HepG2 (cell line): ENCODE measurements around the gene TBC1D4. TPM values are rescaled to one million over a fixed set of nuclear protein-coding genes. Genes with fewer than 3 reads are reported as not detected.

ENCODE experiments used
- ATAC-seq: fragments of 200-7000 bp; cut with Tn5 transposase; 3 replicates; pipeline ENCODE4 v1.9.1; 2020; ENCODE audit warnings: mild to moderate bottlenecking, moderate library complexity
- BruUV-seq: library from RNA; stranded (reverse); fragments of 400-500 nt; replicated peaks from 2 replicates; lab custom pipeline; 2021; lab: Mats Ljungman, UMichigan
- CTCF ChIA-PET: fragments of 300-600 bp; formaldehyde crosslinking; extraction: SDS; loops from one replicate; lab custom pipeline; 2021; ENCODE audit warnings: low total read pairs, inconsistent platforms, low intra/inter-chr PET ratio; lab: Yijun Ruan, JAX
- POLR2A ChIA-PET: fragments of 350-600 bp; sonication (Branson Sonifier 250); formaldehyde crosslinking; loops from one replicate; lab custom pipeline; 2020; ENCODE audit warnings: antibody characterized with exemption, inconsistent platforms; lab: Yijun Ruan, JAX
- DNase-seq: peaks from one replicate; pipeline ENCODE4 v3.0.0-alpha.2; 2015; ENCODE audit warnings: low spot score
- FAIRE-seq: peaks from 3 replicates; lab custom pipeline; 2011; peaks lifted over from hg19 to GRCh38; lab: Jason Lieb, UNC
- H2AFZ ChIP-seq: one replicate; pipeline ENCODE4 v1.6.1; 2011; ENCODE audit warnings: low read length, inconsistent platforms
- H3K27ac ChIP-seq: fragments of 300-600 bp; 3 replicates; pipeline ENCODE4 v1.8.0; 2011; ENCODE audit warnings: mixed run types, mild to moderate bottlenecking, mixed read lengths, low read length, inconsistent platforms; ENCODE audit not compliant: insufficient read depth; ENCODE audit errors: extremely low read length
- H3K27me3 ChIP-seq, 2 experiments: fragments of 200-600 bp in 1 of 2; 2 replicates in 1 of 2; 3 replicates in 1 of 2; pipeline versions ENCODE4 v1.6.0 to v1.8.0; 2011; ENCODE audit warnings: low read length in 2 of 2, mild to moderate bottlenecking in 2 of 2, moderate library complexity in 2 of 2, inconsistent platforms in 1 of 2; ENCODE audit not compliant: insufficient read depth in 2 of 2, control insufficient read depth in 1 of 2
- H3K36me3 ChIP-seq, 2 experiments: fragments of 200-600 bp in 1 of 2; replicated peaks in 1 of 2; 2 replicates in 1 of 2; 3 replicates in 1 of 2; pipeline versions ENCODE4 v1.5.1 to v1.8.0; 2011; ENCODE audit warnings: low read length in 2 of 2, inconsistent platforms in 1 of 2; ENCODE audit not compliant: insufficient read depth in 2 of 2, control insufficient read depth in 1 of 2
- H3K4me1 ChIP-seq: 2 replicates; pipeline ENCODE4 v1.5.1; 2012; ENCODE audit warnings: low read length, inconsistent platforms; ENCODE audit not compliant: insufficient read depth
- H3K4me2 ChIP-seq: 2 replicates; pipeline ENCODE4 v1.6.0; 2011; ENCODE audit warnings: low read depth, low read length, inconsistent platforms
- H3K4me3 ChIP-seq, 3 experiments: fragments of 200-600 bp in 1 of 3; sonication (generic), shearing (Covaris generic) in 1 of 3; replicated peaks in 1 of 3; 2 replicates each; pipeline ENCODE4 v1.5.1; 2011 to 2016; ENCODE audit warnings: low read length in 3 of 3, inconsistent platforms in 2 of 3, low read depth in 2 of 3, mild to moderate bottlenecking in 2 of 3, control low read depth in 1 of 3, mixed read lengths in 1 of 3; ENCODE audit not compliant: insufficient read depth in 1 of 3
- H3K79me2 ChIP-seq: one replicate; pipeline ENCODE4 v1.6.1; 2011; ENCODE audit warnings: low read length, inconsistent platforms; ENCODE audit not compliant: insufficient read depth
- H3K9ac ChIP-seq: 2 replicates; pipeline ENCODE4 v1.6.0; 2011; ENCODE audit warnings: mild to moderate bottlenecking, low read depth, low read length, inconsistent platforms; ENCODE audit not compliant: insufficient read depth
- H3K9me3 ChIP-seq: 2 replicates; pipeline ENCODE4 v1.5.1; 2012; ENCODE audit warnings: mild to moderate bottlenecking, low read length
- H4K20me1 ChIP-seq: 2 replicates; pipeline ENCODE4 v1.6.0; 2011; ENCODE audit warnings: inconsistent platforms, mild to moderate bottlenecking, low read length, moderate library complexity; ENCODE audit not compliant: insufficient read depth
- RBM22 ChIP-seq: fragments of 200-400 bp; formaldehyde crosslinking; optimal IDR thresholded peaks from 2 replicates; pipeline ENCODE3; 2017; ENCODE audit warnings: mild to moderate bottlenecking, low read length, moderate library complexity
- SALL1 ChIP-seq: sonication (generic); formaldehyde crosslinking; IDR thresholded peaks from 2 replicates; pipeline ENCODE4 v1.8.0; 2022; ENCODE audit warnings: mild to moderate bottlenecking, missing genetic modification reagents
- SYNCRIP ChIP-seq: fragments of 200-400 bp; formaldehyde crosslinking; IDR thresholded peaks from 2 replicates; pipeline ENCODE4 v1.6.1; 2018; ENCODE audit warnings: mild to moderate bottlenecking, low read depth, low read length; ENCODE audit not compliant: insufficient read depth
- ZBTB42 ChIP-seq: sonication (generic); formaldehyde crosslinking; IDR thresholded peaks from 2 replicates; pipeline ENCODE4 v1.5.0; 2020; ENCODE audit warnings: mild to moderate bottlenecking, missing genetic modification reagents
- ZC3H13 ChIP-seq: sonication (generic); formaldehyde crosslinking; IDR thresholded peaks from 2 replicates; pipeline ENCODE4 v1.8.1; 2023; ENCODE audit warnings: mild to moderate bottlenecking, missing genetic modification reagents, moderate library complexity
- ZNF781 ChIP-seq: sonication (generic); formaldehyde crosslinking; IDR thresholded peaks from 2 replicates; pipeline ENCODE4 v1.5.1; 2020; ENCODE audit warnings: borderline replicate concordance, mild to moderate bottlenecking, missing genetic modification reagents; ENCODE audit errors: not compliant biosample characterization
- WGBS: methylation state at CpG from one replicate; pipeline ENCODE4 v1.1.6; 2017; ENCODE audit warnings: low lambda C conversion rate; 5-methylcytosine and 5-hydroxymethylcytosine counted together
- in situ Hi-C: cut with HindIII; loops from 2 replicates; pipeline ENCODE4 v1.10.0; 2017; ENCODE audit warnings: low pct_unique_long_range_greater_than_20kb; ENCODE audit not compliant: extremely low pct_ligation_motif_present
- intact Hi-C: fragments of 100-400 bp; cut with micrococcal nuclease; formaldehyde crosslinking; loops from one replicate; pipeline ENCODE4 v1.10.0; 2022; ENCODE audit not compliant: unreplicated experiment
- polyA plus RNA-seq, 8 experiments: library from polyadenylated mRNA; depleted of rRNA in 3 of 8; stranded (reverse) in 7 of 8; unstranded in 1 of 8; fragments of >200 nt; fragmentation: Illumina TruSeq in 4 of 8; extraction: Trizol in 4 of 8; gene quantifications; 2 replicates each; pipeline versions ENCODE4 v1.2.1 to v1.2.3, GENCODE V29; 2011 to 2016; ENCODE audit warnings: low read depth in 4 of 8, missing spikeins in 1 of 8, mixed read lengths in 1 of 8; ENCODE audit not compliant: insufficient read depth in 1 of 8
- total RNA-seq, 5 experiments: library from RNA; depleted of rRNA; stranded (reverse); fragments of >200 nt; fragmentation: Illumina TruSeq; extraction: Trizol; gene quantifications; 2 replicates each; pipeline ENCODE4 v1.2.3, GENCODE V29; 2016; ENCODE audit warnings: low read depth in 1 of 5
- TF ChIP-seq, protein P1 (sequence below): sonication (generic); formaldehyde crosslinking; IDR thresholded peaks from 2 replicates; pipeline ENCODE4 v1.5.1; 2020; ENCODE audit warnings: mild to moderate bottlenecking, missing genetic modification reagents, moderate library complexity
- TF ChIP-seq, protein P2 (sequence below): sonication (generic); formaldehyde crosslinking; IDR thresholded peaks from 2 replicates; pipeline ENCODE4 v1.8.1; 2023; ENCODE audit warnings: mild to moderate bottlenecking, missing genetic modification reagents, borderline replicate concordance

Gene TBC1D4
- total and polyA plus RNA-seq, 2 of the 13 experiments (the other 11 are each of a cell fraction or from before 2014, with no cell fraction given), result 35.9 to 64.4 TPM

DNA sequence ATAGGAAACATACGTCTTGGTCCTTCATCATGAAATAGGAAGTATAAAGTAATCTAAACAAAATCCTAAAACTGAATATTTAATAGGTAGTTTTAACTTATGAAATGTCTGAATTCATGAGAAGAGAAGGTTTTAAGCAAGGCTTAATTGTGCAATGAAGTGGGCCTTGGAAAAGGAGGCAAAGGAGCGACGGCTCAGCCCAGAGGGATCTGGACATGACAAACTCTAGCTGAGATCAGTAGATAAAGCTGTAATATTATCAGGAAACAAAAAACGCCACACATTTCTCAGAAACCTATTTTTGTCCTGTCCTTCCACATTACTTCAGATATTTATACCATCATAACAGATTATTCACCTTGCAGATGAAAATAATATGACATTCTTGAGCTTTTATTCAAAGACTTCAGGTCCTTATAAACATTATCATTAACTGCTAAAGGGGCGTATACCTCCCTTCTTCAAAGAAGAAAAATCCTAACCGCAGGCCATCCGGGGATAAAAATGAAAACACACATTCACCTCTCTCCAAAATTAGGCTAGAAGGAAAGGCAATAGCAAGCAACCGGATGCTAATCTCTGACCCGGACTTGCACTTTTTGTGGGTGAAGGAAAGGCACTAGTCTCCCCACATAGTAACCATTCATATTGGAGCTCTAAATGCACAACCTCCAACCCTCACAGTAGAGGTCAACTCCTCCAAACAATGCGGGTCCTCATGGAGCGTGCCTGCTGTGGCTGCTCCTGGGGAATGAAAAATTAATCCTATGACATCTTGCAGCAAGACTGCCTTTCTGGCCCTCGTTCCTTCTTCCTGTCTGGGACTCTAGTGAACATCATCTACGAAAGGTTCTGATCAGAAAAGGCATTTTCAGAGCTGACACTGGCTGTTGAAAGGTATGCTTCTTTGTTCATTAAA is 108.8 kb downstream of the TBC1D4 start:
- POLR2A ChIA-PET, result interaction anchor here (0.6 to 2.0 kb wide), 5 partner anchors 27 to 109 kb away, joined by 3 to 6 read pairs (median 3); partner anchors contain the start of gene TBC1D4
- in situ Hi-C loops, result loop anchor here (5.0 to 10.0 kb wide), 2 partner anchors 109 to 172 kb away; partner anchors contain the start of genes TBC1D4 and UCHL3
- TF ChIP-seq ZNF781 (CRISPR knock-in tag) (no peak), SALL1 (CRISPR knock-in tag) (0 out of 2 replicates have a peak, but pooled peaks have one; percentile 23), SYNCRIP (no peak), RBM22 (peak; percentile 34), ZBTB42 (no peak), ZC3H13 (no peak)
- TF ChIP-seq, protein P1, sequence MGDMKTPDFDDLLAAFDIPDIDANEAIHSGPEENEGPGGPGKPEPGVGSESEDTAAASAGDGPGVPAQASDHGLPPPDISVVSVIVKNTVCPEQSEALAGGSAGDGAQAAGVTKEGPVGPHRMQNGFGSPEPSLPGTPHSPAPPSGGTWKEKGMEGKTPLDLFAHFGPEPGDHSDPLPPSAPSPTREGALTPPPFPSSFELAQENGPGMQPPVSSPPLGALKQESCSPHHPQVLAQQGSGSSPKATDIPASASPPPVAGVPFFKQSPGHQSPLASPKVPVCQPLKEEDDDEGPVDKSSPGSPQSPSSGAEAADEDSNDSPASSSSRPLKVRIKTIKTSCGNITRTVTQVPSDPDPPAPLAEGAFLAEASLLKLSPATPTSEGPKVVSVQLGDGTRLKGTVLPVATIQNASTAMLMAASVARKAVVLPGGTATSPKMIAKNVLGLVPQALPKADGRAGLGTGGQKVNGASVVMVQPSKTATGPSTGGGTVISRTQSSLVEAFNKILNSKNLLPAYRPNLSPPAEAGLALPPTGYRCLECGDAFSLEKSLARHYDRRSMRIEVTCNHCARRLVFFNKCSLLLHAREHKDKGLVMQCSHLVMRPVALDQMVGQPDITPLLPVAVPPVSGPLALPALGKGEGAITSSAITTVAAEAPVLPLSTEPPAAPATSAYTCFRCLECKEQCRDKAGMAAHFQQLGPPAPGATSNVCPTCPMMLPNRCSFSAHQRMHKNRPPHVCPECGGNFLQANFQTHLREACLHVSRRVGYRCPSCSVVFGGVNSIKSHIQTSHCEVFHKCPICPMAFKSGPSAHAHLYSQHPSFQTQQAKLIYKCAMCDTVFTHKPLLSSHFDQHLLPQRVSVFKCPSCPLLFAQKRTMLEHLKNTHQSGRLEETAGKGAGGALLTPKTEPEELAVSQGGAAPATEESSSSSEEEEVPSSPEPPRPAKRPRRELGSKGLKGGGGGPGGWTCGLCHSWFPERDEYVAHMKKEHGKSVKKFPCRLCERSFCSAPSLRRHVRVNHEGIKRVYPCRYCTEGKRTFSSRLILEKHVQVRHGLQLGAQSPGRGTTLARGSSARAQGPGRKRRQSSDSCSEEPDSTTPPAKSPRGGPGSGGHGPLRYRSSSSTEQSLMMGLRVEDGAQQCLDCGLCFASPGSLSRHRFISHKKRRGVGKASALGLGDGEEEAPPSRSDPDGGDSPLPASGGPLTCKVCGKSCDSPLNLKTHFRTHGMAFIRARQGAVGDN (CRISPR knock-in tag), result no peak
- TF ChIP-seq, protein P2, sequence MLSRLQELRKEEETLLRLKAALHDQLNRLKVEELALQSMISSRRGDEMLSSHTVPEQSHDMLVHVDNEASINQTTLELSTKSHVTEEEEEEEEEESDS (CRISPR knock-in tag), result no peak

More for the DNA sequence above, 108.8 kb downstream of the TBC1D4 start:
- no peak overlapping the region for H2AFZ ChIP-seq
- WGBS, result 65% methylated on average over 13 of the region's 13 CpGs
- H3K4me1 ChIP-seq, result peaks cover 87% of the 10 kb centered on the region
- no TSS peak for BruUV-seq
- H3K9me3 ChIP-seq, result no peaks in the 10 kb centered on the region
- FAIRE-seq (no peak), ATAC-seq (peak; percentile 50), DNase-seq (no peak)
- H3K36me3 ChIP-seq, result peaks cover 1 to 4% of the 10 kb centered on the region in 2 experiments; a peak in 1 of 5 replicates
- H3K79me2 ChIP-seq, result peaks cover 90% of the 10 kb centered on the region
- H3K4me2 ChIP-seq, result peak overlapping the region; percentile 30
- CTCF ChIA-PET, result interaction anchor here (1.2 to 2.7 kb wide), 3 partner anchors 109 to 176 kb away, joined by 4 to 14 read pairs (median 4); partner anchors contain the start of genes TBC1D4 and UCHL3
- H3K27ac ChIP-seq, result peak overlapping the region; percentile 21
- no peak overlapping the region for H3K9ac ChIP-seq
- H4K20me1 ChIP-seq, result peaks cover 23% of the 10 kb centered on the region
- H3K4me3 ChIP-seq, result no peak overlapping the region
- intact Hi-C loops, result loop anchor here (1.0 kb wide), 2 partner anchors 109 to 176 kb away; partner anchors contain the start of genes TBC1D4 and UCHL3
- no peaks in the 10 kb centered on the region for H3K27me3 ChIP-seq
